ENCODE results near the gene TREML4.

The TREML4 gene, protein sequence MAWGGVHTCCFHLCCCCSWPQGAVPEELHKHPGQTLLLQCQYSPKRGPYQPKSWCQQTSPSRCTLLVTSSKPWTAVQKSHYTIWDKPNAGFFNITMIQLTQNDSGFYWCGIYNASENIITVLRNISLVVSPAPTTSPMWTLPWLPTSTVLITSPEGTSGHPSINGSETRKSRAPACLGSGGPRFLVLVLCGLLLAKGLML

DNA sequence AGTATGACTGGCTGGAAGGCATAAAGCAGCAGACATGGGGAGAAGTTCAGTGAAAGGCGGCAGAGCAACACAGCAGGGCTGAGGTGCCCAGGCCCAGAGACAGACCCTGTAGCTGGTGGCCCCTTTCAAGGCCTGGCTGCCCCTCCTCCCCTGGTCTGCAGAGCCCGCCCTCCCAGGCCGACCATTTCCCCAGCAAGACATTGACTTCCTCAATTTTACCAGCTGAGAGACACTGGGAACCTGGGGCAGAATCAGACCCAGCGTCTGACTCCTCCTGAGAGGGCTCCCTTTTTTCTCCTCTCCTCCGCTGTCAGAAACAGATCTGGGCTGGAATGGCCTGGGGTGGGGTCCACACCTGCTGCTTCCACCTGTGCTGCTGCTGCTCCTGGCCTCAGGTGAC is at the start of gene TREML4:
Gene TREML4, plus strand, starts transcription at position 254 of the 400 bp plus-strand sequence. Its CDS starts 79 bp downstream, at position 333.
- TF ChIP-seq, protein P1, sequence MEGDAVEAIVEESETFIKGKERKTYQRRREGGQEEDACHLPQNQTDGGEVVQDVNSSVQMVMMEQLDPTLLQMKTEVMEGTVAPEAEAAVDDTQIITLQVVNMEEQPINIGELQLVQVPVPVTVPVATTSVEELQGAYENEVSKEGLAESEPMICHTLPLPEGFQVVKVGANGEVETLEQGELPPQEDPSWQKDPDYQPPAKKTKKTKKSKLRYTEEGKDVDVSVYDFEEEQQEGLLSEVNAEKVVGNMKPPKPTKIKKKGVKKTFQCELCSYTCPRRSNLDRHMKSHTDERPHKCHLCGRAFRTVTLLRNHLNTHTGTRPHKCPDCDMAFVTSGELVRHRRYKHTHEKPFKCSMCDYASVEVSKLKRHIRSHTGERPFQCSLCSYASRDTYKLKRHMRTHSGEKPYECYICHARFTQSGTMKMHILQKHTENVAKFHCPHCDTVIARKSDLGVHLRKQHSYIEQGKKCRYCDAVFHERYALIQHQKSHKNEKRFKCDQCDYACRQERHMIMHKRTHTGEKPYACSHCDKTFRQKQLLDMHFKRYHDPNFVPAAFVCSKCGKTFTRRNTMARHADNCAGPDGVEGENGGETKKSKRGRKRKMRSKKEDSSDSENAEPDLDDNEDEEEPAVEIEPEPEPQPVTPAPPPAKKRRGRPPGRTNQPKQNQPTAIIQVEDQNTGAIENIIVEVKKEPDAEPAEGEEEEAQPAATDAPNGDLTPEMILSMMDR (IDR thresholded peaks at IDR 0.05; ENCODE audit: insufficient read depth, low read depth, low read length, missing control alignments) = no peak
- no peak for DNase-seq (ENCODE audit: low read depth)
- no peak within 1 kb of the TSS for H3K4me3 ChIP-seq (ENCODE audit: low read length)

GRCh38 chr6:41179163-41179562 is 49.0 kb upstream of the TREML4 start:
- no peak overlapping the region for H3K4me3 ChIP-seq (ENCODE audit: low read length)
- no peak for DNase-seq (ENCODE audit: low read depth)

DNA sequence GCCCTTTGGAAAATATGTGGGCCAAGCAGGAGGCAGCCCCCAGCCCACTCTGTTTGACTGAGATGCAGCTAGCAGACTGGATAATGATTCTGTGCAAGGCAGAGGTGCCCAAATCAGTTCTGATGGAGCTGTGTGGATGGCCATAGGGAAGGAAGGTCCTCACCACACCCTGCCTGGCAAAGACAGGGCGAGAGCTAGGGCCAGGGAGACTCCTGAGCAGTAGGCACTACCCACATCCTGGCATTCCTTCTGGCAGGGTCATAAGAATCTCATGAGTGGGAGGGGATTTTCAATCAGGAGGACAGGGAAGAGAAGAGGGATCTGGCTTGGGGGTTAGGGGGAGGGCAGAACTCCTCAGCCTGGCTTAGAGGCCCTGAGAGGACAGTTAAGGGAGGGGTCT is 46.6 kb upstream of the TREML4 start:
- peak; percentile 36 for DNase-seq (ENCODE audit: low read depth)
- TF ChIP-seq, protein P1 (IDR thresholded peaks at IDR 0.05; ENCODE audit: insufficient read depth, low read depth, low read length, missing control alignments) = no peak
- H3K4me3 ChIP-seq (ENCODE audit: low read length) = no peak overlapping the region

More at GRCh38 chr6:41179163-41179562, 49.0 kb upstream of the TREML4 start:
- TF ChIP-seq, protein P1 (IDR thresholded peaks at IDR 0.05; ENCODE audit: insufficient read depth, low read depth, low read length, missing control alignments) = no peak

- peak; percentile 83 for DNase-seq (ENCODE audit: low read depth)
Measured at GRCh38 chr6:41182069-41183034, 45.8 kb upstream of the TREML4 start.

DNA sequence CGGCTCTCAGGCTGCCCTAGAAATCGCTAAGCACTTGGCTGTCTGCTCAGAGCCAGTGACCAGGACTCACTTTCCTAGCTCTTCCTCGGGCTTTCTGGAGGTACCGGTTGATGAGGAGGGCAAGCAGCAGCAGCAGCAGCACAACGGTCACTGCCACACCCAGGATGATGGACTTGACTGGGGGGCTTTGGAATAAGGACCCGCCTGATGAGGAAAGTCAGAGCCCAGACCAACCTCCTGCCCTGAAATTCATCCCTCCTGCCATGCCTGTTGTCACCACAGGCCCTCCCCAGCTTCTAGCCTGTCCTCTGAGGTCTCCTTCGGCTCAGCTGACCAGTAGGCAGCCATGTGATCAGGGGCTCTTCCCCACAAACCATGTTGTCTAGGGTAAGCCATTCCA is 43.4 kb upstream of the TREML4 start:
- TF ChIP-seq, protein P1 (IDR thresholded peaks at IDR 0.05; ENCODE audit: insufficient read depth, low read depth, low read length, missing control alignments) = no peak
- DNase-seq (ENCODE audit: low read depth) = no peak
- H3K4me3 ChIP-seq (ENCODE audit: low read length) = no peak overlapping the region

More at GRCh38 chr6:41182069-41183034, 45.8 kb upstream of the TREML4 start:
- TF ChIP-seq, protein P1 (IDR thresholded peaks at IDR 0.05; ENCODE audit: insufficient read depth, low read depth, low read length, missing control alignments) = peak; percentile 94
- no peak overlapping the region for H3K4me3 ChIP-seq (ENCODE audit: low read length)

GRCh38 chr6:41186031-41186562 is 42.1 kb upstream of the TREML4 start:
- TF ChIP-seq, protein P1 (IDR thresholded peaks at IDR 0.05; ENCODE audit: insufficient read depth, low read depth, low read length, missing control alignments) = no peak
- no peak for DNase-seq (ENCODE audit: low read depth)
- no peak overlapping the region for H3K4me3 ChIP-seq (ENCODE audit: low read length)

All from epithelial cell of esophagus (primary cell).